ENCODE measurements around the gene GLCE. TPM values are rescaled to one million over a fixed set of nuclear protein-coding genes. Genes with fewer than 3 reads are reported as not detected.

GLCE gene
- total RNA-seq, 1 experiment from 2014 or later = 22.8 TPM

DNA sequence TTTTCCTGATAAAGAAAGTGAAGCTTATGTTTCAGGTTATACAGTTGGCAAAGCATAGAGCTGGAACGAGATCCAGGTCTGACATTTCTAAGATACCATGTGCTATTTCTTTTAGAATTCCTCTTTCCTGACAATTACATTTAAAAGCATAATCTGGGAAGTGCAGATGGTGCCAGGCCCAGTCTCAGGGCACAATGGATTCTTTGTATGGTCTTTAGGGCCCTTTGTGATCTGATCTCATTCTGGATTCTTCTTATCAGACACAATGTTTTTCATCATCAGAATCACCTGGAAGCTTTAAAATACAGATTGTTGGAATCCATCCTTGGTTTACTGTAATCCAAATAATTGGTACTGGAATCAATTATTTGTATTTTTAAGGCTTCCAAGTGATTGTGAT lies 18.6 kb upstream of the GLCE start:
- ATAC-seq (no peak), DNase-seq (ENCODE audit: low read depth, low spot score) (no peak)
- Histone ChIP-seq H3K4me3 (ENCODE audit: low read depth in 2 of 2, low read length in 2 of 2) (no peak overlapping the region), H3K27me3 (ENCODE audit: control insufficient read depth, insufficient read depth, low read length) (peaks cover 25% of the 10 kb centered on the region), H3K9me3 (ENCODE audit: control insufficient read depth, insufficient read depth, low read depth, low read length) (no peaks in the 10 kb centered on the region), H3K36me3 (ENCODE audit: control insufficient read depth, insufficient read depth, low read length) (no peaks in the 10 kb centered on the region), H3K27ac (ENCODE audit: low read length) (no peak overlapping the region), H3K4me1 (ENCODE audit: control insufficient read depth, insufficient read depth, low read length) (no peaks in the 10 kb centered on the region; the same call in 1 of the 2 replicates)
- TF ChIP-seq POLR2AphosphoS5 (IDR thresholded peaks at IDR 0.05; ENCODE audit: low read depth, low read length) = no peak
- no peak for TF ChIP-seq TCF7L2 (IDR thresholded peaks at IDR 0.05; ENCODE audit: low read depth, low read length)
- no peak for TF ChIP-seq SIN3A (IDR thresholded peaks at IDR 0.05; ENCODE audit: borderline replicate concordance, insufficient read depth, low read depth, low read length)
- TF ChIP-seq, protein P1, sequence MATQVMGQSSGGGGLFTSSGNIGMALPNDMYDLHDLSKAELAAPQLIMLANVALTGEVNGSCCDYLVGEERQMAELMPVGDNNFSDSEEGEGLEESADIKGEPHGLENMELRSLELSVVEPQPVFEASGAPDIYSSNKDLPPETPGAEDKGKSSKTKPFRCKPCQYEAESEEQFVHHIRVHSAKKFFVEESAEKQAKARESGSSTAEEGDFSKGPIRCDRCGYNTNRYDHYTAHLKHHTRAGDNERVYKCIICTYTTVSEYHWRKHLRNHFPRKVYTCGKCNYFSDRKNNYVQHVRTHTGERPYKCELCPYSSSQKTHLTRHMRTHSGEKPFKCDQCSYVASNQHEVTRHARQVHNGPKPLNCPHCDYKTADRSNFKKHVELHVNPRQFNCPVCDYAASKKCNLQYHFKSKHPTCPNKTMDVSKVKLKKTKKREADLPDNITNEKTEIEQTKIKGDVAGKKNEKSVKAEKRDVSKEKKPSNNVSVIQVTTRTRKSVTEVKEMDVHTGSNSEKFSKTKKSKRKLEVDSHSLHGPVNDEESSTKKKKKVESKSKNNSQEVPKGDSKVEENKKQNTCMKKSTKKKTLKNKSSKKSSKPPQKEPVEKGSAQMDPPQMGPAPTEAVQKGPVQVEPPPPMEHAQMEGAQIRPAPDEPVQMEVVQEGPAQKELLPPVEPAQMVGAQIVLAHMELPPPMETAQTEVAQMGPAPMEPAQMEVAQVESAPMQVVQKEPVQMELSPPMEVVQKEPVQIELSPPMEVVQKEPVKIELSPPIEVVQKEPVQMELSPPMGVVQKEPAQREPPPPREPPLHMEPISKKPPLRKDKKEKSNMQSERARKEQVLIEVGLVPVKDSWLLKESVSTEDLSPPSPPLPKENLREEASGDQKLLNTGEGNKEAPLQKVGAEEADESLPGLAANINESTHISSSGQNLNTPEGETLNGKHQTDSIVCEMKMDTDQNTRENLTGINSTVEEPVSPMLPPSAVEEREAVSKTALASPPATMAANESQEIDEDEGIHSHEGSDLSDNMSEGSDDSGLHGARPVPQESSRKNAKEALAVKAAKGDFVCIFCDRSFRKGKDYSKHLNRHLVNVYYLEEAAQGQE (IDR thresholded peaks at IDR 0.05; ENCODE audit: insufficient read depth in 1 of 2, low read depth in 2 of 2, low read length in 1 of 2) = no peak
- TF ChIP-seq, protein P2, sequence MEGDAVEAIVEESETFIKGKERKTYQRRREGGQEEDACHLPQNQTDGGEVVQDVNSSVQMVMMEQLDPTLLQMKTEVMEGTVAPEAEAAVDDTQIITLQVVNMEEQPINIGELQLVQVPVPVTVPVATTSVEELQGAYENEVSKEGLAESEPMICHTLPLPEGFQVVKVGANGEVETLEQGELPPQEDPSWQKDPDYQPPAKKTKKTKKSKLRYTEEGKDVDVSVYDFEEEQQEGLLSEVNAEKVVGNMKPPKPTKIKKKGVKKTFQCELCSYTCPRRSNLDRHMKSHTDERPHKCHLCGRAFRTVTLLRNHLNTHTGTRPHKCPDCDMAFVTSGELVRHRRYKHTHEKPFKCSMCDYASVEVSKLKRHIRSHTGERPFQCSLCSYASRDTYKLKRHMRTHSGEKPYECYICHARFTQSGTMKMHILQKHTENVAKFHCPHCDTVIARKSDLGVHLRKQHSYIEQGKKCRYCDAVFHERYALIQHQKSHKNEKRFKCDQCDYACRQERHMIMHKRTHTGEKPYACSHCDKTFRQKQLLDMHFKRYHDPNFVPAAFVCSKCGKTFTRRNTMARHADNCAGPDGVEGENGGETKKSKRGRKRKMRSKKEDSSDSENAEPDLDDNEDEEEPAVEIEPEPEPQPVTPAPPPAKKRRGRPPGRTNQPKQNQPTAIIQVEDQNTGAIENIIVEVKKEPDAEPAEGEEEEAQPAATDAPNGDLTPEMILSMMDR (IDR thresholded peaks at IDR 0.05) = no peak
- intact Hi-C loops (cut with micrococcal nuclease; ENCODE audit: unreplicated experiment) = no loop called here
- ChIA-PET POLR2A (no interaction called here), CTCF (interaction anchor here (0.7 kb wide), 1 partner anchor 19 kb away, joined by 8 read pairs; the partner anchor contains the start of gene GLCE)
- in situ Hi-C loops (cut with HindIII; ENCODE audit: low pct_unique_long_range_greater_than_20kb, low sequenced_read_pairs) = no loop called here
- BruUV-seq (replicated peaks) = no TSS peak

DNA sequence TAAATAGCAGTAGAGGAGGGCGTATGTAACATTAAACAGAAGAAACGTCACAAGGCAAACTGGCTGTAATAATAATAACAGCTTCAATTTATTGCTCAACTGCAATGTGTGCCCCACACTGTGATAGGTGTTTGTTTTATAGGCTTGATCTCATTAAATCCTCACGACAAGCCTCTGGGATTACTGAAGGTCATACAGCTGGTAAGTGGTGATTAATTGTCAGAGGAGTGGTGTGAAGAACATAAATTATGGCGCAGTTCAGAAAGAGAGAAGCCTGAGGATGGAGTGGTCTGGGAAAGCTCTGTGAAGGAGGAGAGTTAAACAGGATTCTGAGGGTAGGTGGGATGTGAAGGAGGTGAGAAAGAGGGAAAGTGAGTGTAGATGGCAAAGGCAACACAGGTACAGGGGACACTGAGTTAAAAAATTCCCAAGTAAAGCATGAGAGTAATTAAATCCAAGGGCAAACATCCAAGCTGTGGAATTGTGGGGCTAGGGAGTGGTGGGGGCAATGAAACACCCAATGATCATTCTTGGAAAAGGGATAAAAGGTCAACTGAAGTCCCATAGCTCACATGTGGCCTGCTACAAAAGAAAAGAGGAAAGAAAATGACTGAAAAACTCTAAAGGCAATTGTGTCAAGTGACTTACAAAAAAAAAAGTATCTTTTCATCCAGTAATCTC lies 16.5 kb upstream of the GLCE start:
- TF ChIP-seq SIN3A (IDR thresholded peaks at IDR 0.05; ENCODE audit: borderline replicate concordance, insufficient read depth, low read depth, low read length) (no peak), POLR2AphosphoS5 (IDR thresholded peaks at IDR 0.05; ENCODE audit: low read depth, low read length) (no peak), TCF7L2 (IDR thresholded peaks at IDR 0.05; ENCODE audit: low read depth, low read length) (no peak)
- TF ChIP-seq, protein P2 (IDR thresholded peaks at IDR 0.05) = no peak
- TF ChIP-seq, protein P1 (IDR thresholded peaks at IDR 0.05; ENCODE audit: insufficient read depth in 1 of 2, low read depth in 2 of 2, low read length in 1 of 2) = no peak
- BruUV-seq (replicated peaks) = no TSS peak
- Histone ChIP-seq H3K4me3 (ENCODE audit: low read depth in 2 of 2, low read length in 2 of 2) (no peak overlapping the region), H3K36me3 (ENCODE audit: control insufficient read depth, insufficient read depth, low read length) (no peaks in the 10 kb centered on the region), H3K27ac (ENCODE audit: low read length) (no peak overlapping the region), H3K9me3 (ENCODE audit: control insufficient read depth, insufficient read depth, low read depth, low read length) (no peaks in the 10 kb centered on the region), H3K4me1 (ENCODE audit: control insufficient read depth, insufficient read depth, low read length) (no peaks in the 10 kb centered on the region; the same call in 1 of the 2 replicates), H3K27me3 (ENCODE audit: control insufficient read depth, insufficient read depth, low read length) (peaks cover 29% of the 10 kb centered on the region)
- ChIA-PET CTCF (no interaction called here), POLR2A (interaction anchor here (0.6 to 0.7 kb wide), 2 partner anchors 18 to 1008 kb away, joined by 3 to 4 read pairs; no protein-coding TSS in a partner anchor)
- in situ Hi-C loops (cut with HindIII; ENCODE audit: low pct_unique_long_range_greater_than_20kb, low sequenced_read_pairs) (no loop called here), intact Hi-C loops (cut with micrococcal nuclease; ENCODE audit: unreplicated experiment) (no loop called here)
- ATAC-seq = no peak
- no peak for DNase-seq (ENCODE audit: low read depth, low spot score)
